OCI-LY7 (cell line): ENCODE data around the gene KLRD1.

Source experiments
- CTCF ChIP-seq: fragments of 200-600 bp; sonication (generic); conservative IDR thresholded peaks from 2 replicates; pipeline ENCODE4 v1.5.1; 2014; ENCODE audit warnings: mild to moderate bottlenecking, antibody characterized with exemption, low read length, moderate library complexity, mixed read lengths
- EZH2phosphoT487 ChIP-seq: fragments of 200-600 bp; sonication (generic); IDR thresholded peaks from 2 replicates; pipeline ENCODE4 v1.6.1; 2018; ENCODE audit warnings: low read depth, borderline replicate concordance, mild to moderate bottlenecking, mixed run types, antibody characterized with exemption, low read length, moderate library complexity, mixed read lengths

- TF ChIP-seq CTCF (no peak), EZH2phosphoT487 (no peak)
These were observed 27.7 kb upstream of the KLRD1 start for GRCh38 chr12:10279937-10280336.
